ENCODE measurements around the gene ZNF366. TPM values are rescaled to one million over a fixed set of nuclear protein-coding genes. Genes with fewer than 3 reads are reported as not detected.
A peak's percentile ranks its signal among the peaks of the same experiment; 100 is the strongest.

ZNF366 gene
- polyA plus RNA-seq, 5 donors = 2.7 to 3.6 (median 3.4) TPM

GRCh38 chr5:72494623-72495124 is 12.5 kb downstream of the ZNF366 start:
- DNase-seq = no peak

GRCh38 chr5:72489536-72489935 is 17.7 kb downstream of the ZNF366 start:
- no peak for DNase-seq

GRCh38 chr5:72488756-72489155 is 18.5 kb downstream of the ZNF366 start:
- no peak for DNase-seq

GRCh38 chr5:72487177-72487576 is 20.0 kb downstream of the ZNF366 start:
- DNase-seq = no peak

GRCh38 chr5:72486371-72486770 is 20.8 kb downstream of the ZNF366 start:
- DNase-seq = no peak

GRCh38 chr5:72485430-72485974 is 21.7 kb downstream of the ZNF366 start:
- DNase-seq = no peak

GRCh38 chr5:72482046-72482445 is 25.2 kb downstream of the ZNF366 start:
- DNase-seq = no peak

GRCh38 chr5:72480841-72481240 is 26.4 kb downstream of the ZNF366 start:
- DNase-seq = no peak

GRCh38 chr5:72479921-72480320 is 27.3 kb downstream of the ZNF366 start:
- DNase-seq = no peak

- no peak for DNase-seq
These were observed 28.5 kb downstream of the ZNF366 start for GRCh38 chr5:72478684-72479083.

GRCh38 chr5:72478276-72478675 is 28.9 kb downstream of the ZNF366 start:
- no peak for DNase-seq

GRCh38 chr5:72477644-72478043 is 29.6 kb downstream of the ZNF366 start:
- DNase-seq = no peak

GRCh38 chr5:72477176-72477575 is 30.0 kb downstream of the ZNF366 start:
- peak; percentile 33 to 40 for DNase-seq

GRCh38 chr5:72476721-72477120 is 30.5 kb downstream of the ZNF366 start:
- no peak for DNase-seq

GRCh38 chr5:72476275-72476674 is 30.9 kb downstream of the ZNF366 start:
- no peak for DNase-seq

GRCh38 chr5:72474516-72474915 is 32.7 kb downstream of the ZNF366 start:
- no peak for DNase-seq

GRCh38 chr5:72474046-72474500 is 33.1 kb downstream of the ZNF366 start:
- DNase-seq = no peak

- DNase-seq = no peak
These were observed 34.4 kb downstream of the ZNF366 start for GRCh38 chr5:72472666-72473422.

- DNase-seq = no peak
These were observed 35.2 kb downstream of the ZNF366 start for GRCh38 chr5:72472031-72472430.

GRCh38 chr5:72470826-72471225 is 36.4 kb downstream of the ZNF366 start:
- no peak for DNase-seq

GRCh38 chr5:72468606-72469005 is 38.6 kb downstream of the ZNF366 start:
- DNase-seq = no peak

- no peak for DNase-seq
These were observed 39.2 kb downstream of the ZNF366 start for GRCh38 chr5:72468024-72468423.

- no peak for DNase-seq
These were observed 39.7 kb downstream of the ZNF366 start for GRCh38 chr5:72467461-72467860.
